ENCODE measurements around the gene DPP3. TPM values are rescaled to one million over a fixed set of nuclear protein-coding genes. Genes with fewer than 3 reads are reported as not detected.

DPP3 gene
- total RNA-seq, 1 donor from 2014 or later = 26.5 TPM

GRCh38 chr11:66555416-66555815, 75.2 kb downstream of the DPP3 start:
- DNase-seq (ENCODE audit: low spot score) = no peak

GRCh38 chr11:66556086-66556485, 75.9 kb downstream of the DPP3 start:
- DNase-seq (ENCODE audit: low spot score) = no peak

- no peak for DNase-seq (ENCODE audit: low spot score)
Measured at GRCh38 chr11:66557733-66558326, 77.6 kb downstream of the DPP3 start.

Other genes starting within 250 kb of the DPP3 start
- 35.0 TPM for gene KLC2, start 222.7 kb upstream of the DPP3 start, total RNA-seq
- 138 TPM for gene RAB1B, start 211.8 kb upstream of the DPP3 start, total RNA-seq
- gene CNIH2, start 202.3 kb upstream of the DPP3 start, total RNA-seq = 0.55 TPM
- gene YIF1A, start 191.3 kb upstream of the DPP3 start, total RNA-seq = 81.7 TPM
- 0.19 TPM for gene TMEM151A, start 188.5 kb upstream of the DPP3 start, total RNA-seq
- 810 TPM for gene CD248, start 163.4 kb upstream of the DPP3 start, total RNA-seq
- gene RIN1, start 144.0 kb upstream of the DPP3 start, total RNA-seq = 6.5 TPM
- 31.8 TPM for gene BRMS1, start 135.3 kb upstream of the DPP3 start, total RNA-seq
- 16.1 TPM for gene B4GAT1, start 132.8 kb upstream of the DPP3 start, total RNA-seq
- gene SLC29A2, start 108.7 kb upstream of the DPP3 start, total RNA-seq = 5.9 TPM
- gene NPAS4, start 59.4 kb upstream of the DPP3 start, total RNA-seq = not detected
- gene MRPL11, start 41.6 kb upstream of the DPP3 start, total RNA-seq = 32.2 TPM
- 11.6 TPM for gene PELI3, start 13.5 kb upstream of the DPP3 start, total RNA-seq
- gene BBS1, start 30.2 kb downstream of the DPP3 start, total RNA-seq = 14.8 TPM
- 14.1 TPM for gene ZDHHC24, start 65.6 kb downstream of the DPP3 start, total RNA-seq
- 0.10 TPM for gene ACTN3, start 66.5 kb downstream of the DPP3 start, total RNA-seq
- 44.2 TPM for gene CTSF, start 88.2 kb downstream of the DPP3 start, total RNA-seq
- gene CCDC87, start 112.6 kb downstream of the DPP3 start, total RNA-seq = not detected
- 31.5 TPM for gene CCS, start 112.8 kb downstream of the DPP3 start, total RNA-seq
- 64.0 TPM for gene RBM14, start 136.2 kb downstream of the DPP3 start, total RNA-seq
- 95.7 TPM for gene RBM4, start 158.3 kb downstream of the DPP3 start, total RNA-seq
- gene RBM4B, start 197.5 kb downstream of the DPP3 start, total RNA-seq = 8.0 TPM
- gene SPTBN2, start 248.8 kb downstream of the DPP3 start, total RNA-seq = 8.3 TPM

Data from mesenteric fat pad (tissue), 1 donor.